Erythroblast (primary cell): ENCODE measurements around the gene MTR.

Source experiments
- GATA1 ChIP-seq: IDR thresholded peaks from 2 replicates; pipeline ENCODE4 v1.6.1; 2011; ENCODE audit warnings: low read depth, mild to moderate bottlenecking, control low read depth, low read length, moderate library complexity
- POLR2A ChIP-seq: IDR thresholded peaks from 2 replicates; pipeline ENCODE4 v1.6.1; 2011; ENCODE audit warnings: mild to moderate bottlenecking, low read length

DNA sequence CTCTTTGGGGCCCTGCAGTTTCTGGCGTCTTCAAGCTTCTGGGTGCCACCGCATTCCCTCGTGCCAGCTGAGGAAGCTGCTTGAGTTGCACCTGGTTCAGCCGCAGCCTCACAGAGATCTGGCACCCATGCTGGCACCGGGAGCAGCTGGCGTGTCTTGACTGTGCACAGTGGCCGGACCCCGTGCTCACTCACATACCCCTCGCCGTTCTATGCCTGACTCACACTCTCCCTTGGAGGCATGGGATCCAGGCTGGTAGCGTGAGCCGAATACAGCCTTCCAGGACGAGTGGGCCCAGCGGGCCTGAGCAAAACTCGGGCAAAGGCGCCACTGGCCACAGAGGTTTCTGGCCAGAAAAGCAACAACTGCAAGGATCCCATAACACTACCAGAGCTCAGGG lies 8.6 kb upstream of the MTR start:
- TF ChIP-seq GATA1 (no peak), POLR2A (no peak)
